ENCODE data around the gene ABCA5. TPM values are rescaled to one million over a fixed set of nuclear protein-coding genes. Genes with fewer than 3 reads are reported as not detected.

The ABCA5 gene
- total and polyA plus RNA-seq, 9 of the 15 experiments (the other 6 are each of a cell fraction or from before 2014, with no cell fraction given): 0.74 to 2.3 (median 1.4) TPM

- TF ChIP-seq DEAF1 (CRISPR knock-in tag; IDR thresholded peaks at IDR 0.05): peak; percentile 33; the same call in 1 of the 2 replicates
- TF ChIP-seq TCF3 (CRISPR knock-in tag; IDR thresholded peaks at IDR 0.05): no peak
Measured at GRCh38 chr17:69335058-69335457, 8.1 kb upstream of the ABCA5 start (continued).

- intact Hi-C loops (cut with micrococcal nuclease) (loop anchor here (10.0 kb wide), 1 partner anchor 61 kb away; no protein-coding TSS in a partner anchor), in situ Hi-C loops (cut with MboI) (no loop called here)
- Histone ChIP-seq H2AFZ (ENCODE audit: low read depth, low read length) (no peak overlapping the region), H3K4me3 (no peak overlapping the region), H3K79me2 (ENCODE audit: control insufficient read depth, insufficient read depth, low read length) (no peaks in the 10 kb centered on the region), H3K9me1 (ENCODE audit: control insufficient read depth, insufficient read depth, low read length) (no peaks in the 10 kb centered on the region), H4K20me1 (replicated peaks; ENCODE audit: control insufficient read depth, insufficient read depth, low read length) (no peaks in the 10 kb centered on the region), H3K9me3 (replicated peaks; ENCODE audit: control insufficient read depth, insufficient read depth, low read depth, low read length) (no peaks in the 10 kb centered on the region), H3K27me3 (ENCODE audit: control insufficient read depth in 2 of 2, insufficient read depth in 2 of 2, low read length in 2 of 2) (peaks cover 0 to 3% of the 10 kb centered on the region in 2 experiments; a peak in 1 of 5 replicates), H3K9ac (ENCODE audit: insufficient read depth in 1 of 2, low read depth in 2 of 2, low read length in 2 of 2) (no peak overlapping the region), H3K4me1 (replicated peaks in 1 of 2; ENCODE audit: control insufficient read depth in 2 of 2, insufficient read depth in 2 of 2, low read length in 2 of 2) (no peaks in the 10 kb centered on the region), H3K36me3 (ENCODE audit: control insufficient read depth, insufficient read depth, low read length) (no peaks in the 10 kb centered on the region), H3K27ac (ENCODE audit: extremely low read depth, low read depth, low read length) (no peak overlapping the region), H3K4me2 (ENCODE audit: insufficient read depth, low read length) (no peak overlapping the region)
- no peak for FAIRE-seq
- POLR2A ChIA-PET: no interaction called here
- no peak for ATAC-seq
- CTCF ChIA-PET (ENCODE audit: low intra/inter-chr PET ratio): no interaction called here
- BruUV-seq (replicated peaks): no TSS peak
- no peak for DNase-seq (ENCODE audit: extremely low read depth in 1 of 4, low spot score in 3 of 4)
- TF ChIP-seq MXI1 (IDR thresholded peaks at IDR 0.05; ENCODE audit: low read depth, low read length) (no peak), ZNF589 (CRISPR knock-in tag; IDR thresholded peaks at IDR 0.05; ENCODE audit: low read depth) (no peak), ZNF655 (CRISPR knock-in tag; IDR thresholded peaks at IDR 0.05) (no peak), IRF2 (CRISPR knock-in tag; IDR thresholded peaks at IDR 0.05) (no peak), SPI1 (IDR thresholded peaks at IDR 0.05; ENCODE audit: borderline replicate concordance, low read depth, low read length) (no peak), FOXJ2 (tag; IDR thresholded peaks at IDR 0.05) (no peak), SIX5 (IDR thresholded peaks at IDR 0.05; ENCODE audit: borderline replicate concordance in 1 of 2, insufficient read depth in 1 of 2, low read depth in 1 of 2, low read length in 2 of 2) (no peak), STAG1 (CRISPR knock-in tag; IDR thresholded peaks at IDR 0.05; ENCODE audit: borderline replicate concordance) (no peak), ZKSCAN1 (IDR thresholded peaks at IDR 0.05; ENCODE audit: low read depth, low read length) (no peak), BCLAF1 (IDR thresholded peaks at IDR 0.05; ENCODE audit: borderline replicate concordance in 1 of 2, control insufficient read depth in 1 of 2, low read depth in 2 of 2, low read length in 1 of 2) (no peak)
Measured at GRCh38 chr17:69333561-69333960, 6.6 kb upstream of the ABCA5 start.
